ENCODE results near the gene RALGAPA2.

Gene RALGAPA2

DNA sequence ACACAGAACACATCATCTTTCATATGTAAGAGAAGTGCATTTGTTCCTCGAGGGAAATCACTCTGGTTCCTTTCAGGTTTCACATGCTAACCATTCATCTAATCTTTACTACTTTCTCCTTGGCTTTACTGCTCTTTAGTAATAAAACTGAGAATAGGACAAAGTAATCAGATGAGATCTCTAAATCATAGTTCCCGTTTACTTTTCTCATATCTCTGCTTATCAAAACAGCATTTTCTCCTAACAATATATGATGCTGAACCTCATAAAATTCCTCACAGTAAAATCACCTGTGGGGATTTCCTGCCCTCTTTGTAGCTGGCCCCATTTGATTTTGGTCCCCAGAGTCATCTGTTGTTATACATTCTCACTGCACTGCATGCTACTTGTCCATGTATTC lies 100.2 kb downstream of the RALGAPA2 start:
- FAIRE-seq (no peak), DNase-seq (ENCODE audit: insufficient read length, low spot score) (no peak)
- TF ChIP-seq POLR2A (IDR thresholded peaks at IDR 0.05; ENCODE audit: low read depth, low read length), result no peak

DNA sequence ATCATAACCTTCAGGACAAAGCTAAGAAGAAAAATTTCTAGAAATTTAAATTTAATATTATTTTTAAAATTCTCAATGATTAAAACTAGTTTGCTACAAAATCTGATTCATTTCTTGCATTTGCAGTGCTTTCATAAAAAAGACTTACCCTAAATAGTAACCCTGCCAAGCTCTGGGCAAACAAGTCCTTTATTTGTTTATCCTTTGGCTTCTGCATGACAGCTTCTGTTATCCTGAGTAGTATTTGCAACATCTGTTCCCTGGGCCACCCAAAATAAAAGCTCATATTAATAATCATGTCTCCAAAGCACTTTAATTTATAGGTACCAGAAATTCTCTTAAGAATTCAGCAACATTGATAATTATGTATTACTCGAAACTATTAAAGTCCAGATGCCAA lies 101.3 kb downstream of the RALGAPA2 start:
- FAIRE-seq (no peak), DNase-seq (ENCODE audit: insufficient read length, low spot score) (no peak)
- no peak for TF ChIP-seq POLR2A (IDR thresholded peaks at IDR 0.05; ENCODE audit: low read depth, low read length)

DNA sequence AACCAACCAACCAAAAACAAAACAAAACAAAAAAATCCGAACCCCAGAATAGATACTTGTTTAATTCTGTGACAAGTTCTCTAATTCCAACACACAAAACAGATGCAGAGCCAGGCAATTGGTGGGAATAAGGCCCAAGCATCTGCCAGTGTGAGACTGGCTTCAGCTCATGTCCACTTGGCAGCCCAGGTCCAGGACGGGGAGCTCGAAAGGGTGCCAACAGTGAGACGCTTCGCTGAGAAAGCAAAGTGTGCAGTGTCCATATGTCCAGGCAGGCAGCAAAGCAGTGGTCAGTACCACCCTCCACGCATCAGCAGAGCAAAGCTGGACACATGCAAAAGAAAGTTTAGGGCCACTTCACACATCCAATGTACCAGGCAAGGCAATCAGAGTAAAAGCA lies 102.9 kb downstream of the RALGAPA2 start:
- no peak for TF ChIP-seq POLR2A (IDR thresholded peaks at IDR 0.05; ENCODE audit: low read depth, low read length)

GRCh38 chr20:20608641-20609040 lies 103.8 kb downstream of the RALGAPA2 start:
- FAIRE-seq, result no peak
- no peak for DNase-seq (ENCODE audit: insufficient read length, low spot score)
- TF ChIP-seq POLR2A (IDR thresholded peaks at IDR 0.05; ENCODE audit: low read depth, low read length), result no peak

More for the DNA sequence above, 102.9 kb downstream of the RALGAPA2 start:
- FAIRE-seq (no peak), DNase-seq (ENCODE audit: insufficient read length, low spot score) (no peak)

GRCh38 chr20:20608041-20608440 lies 104.4 kb downstream of the RALGAPA2 start:
- no peak for TF ChIP-seq POLR2A (IDR thresholded peaks at IDR 0.05; ENCODE audit: low read depth, low read length)
- FAIRE-seq (no peak), DNase-seq (ENCODE audit: insufficient read length, low spot score) (no peak)

DNA sequence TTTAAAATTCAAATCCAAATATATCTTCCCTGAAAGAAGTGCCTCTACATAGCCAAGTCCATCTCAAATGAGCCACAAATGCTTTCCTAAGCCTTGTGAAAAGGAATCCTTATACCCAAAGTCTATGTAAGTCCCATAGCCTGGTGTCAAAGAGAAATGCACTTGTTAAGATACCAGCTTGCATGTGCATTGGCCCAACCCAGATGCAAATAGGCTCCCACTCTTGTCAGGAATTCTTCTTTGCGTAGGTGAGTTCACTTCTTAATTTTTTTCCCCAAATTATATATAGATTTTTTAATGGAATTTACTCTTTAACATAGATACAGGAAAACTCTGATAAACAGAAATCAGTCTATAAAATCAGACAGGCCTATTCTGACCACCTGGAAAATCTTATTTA lies 105.6 kb downstream of the RALGAPA2 start:
- TF ChIP-seq POLR2A (IDR thresholded peaks at IDR 0.05; ENCODE audit: low read depth, low read length), result no peak
- FAIRE-seq (no peak), DNase-seq (ENCODE audit: insufficient read length, low spot score) (no peak)

GRCh38 chr20:20606050-20606449 lies 106.4 kb downstream of the RALGAPA2 start:
- no peak for FAIRE-seq
- TF ChIP-seq POLR2A (IDR thresholded peaks at IDR 0.05; ENCODE audit: low read depth, low read length), result no peak
- no peak for DNase-seq (ENCODE audit: insufficient read length, low spot score)

- FAIRE-seq, result no peak
- no peak for TF ChIP-seq POLR2A (IDR thresholded peaks at IDR 0.05; ENCODE audit: low read depth, low read length)
Observed at GRCh38 chr20:20604907-20605306, 107.5 kb downstream of the RALGAPA2 start.

GRCh38 chr20:20604357-20604756 lies 108.1 kb downstream of the RALGAPA2 start:
- no peak for FAIRE-seq
- DNase-seq (ENCODE audit: insufficient read length, low spot score), result no peak
- no peak for TF ChIP-seq POLR2A (IDR thresholded peaks at IDR 0.05; ENCODE audit: low read depth, low read length)

More at GRCh38 chr20:20604907-20605306, 107.5 kb downstream of the RALGAPA2 start:
- no peak for DNase-seq (ENCODE audit: insufficient read length, low spot score)

DNA sequence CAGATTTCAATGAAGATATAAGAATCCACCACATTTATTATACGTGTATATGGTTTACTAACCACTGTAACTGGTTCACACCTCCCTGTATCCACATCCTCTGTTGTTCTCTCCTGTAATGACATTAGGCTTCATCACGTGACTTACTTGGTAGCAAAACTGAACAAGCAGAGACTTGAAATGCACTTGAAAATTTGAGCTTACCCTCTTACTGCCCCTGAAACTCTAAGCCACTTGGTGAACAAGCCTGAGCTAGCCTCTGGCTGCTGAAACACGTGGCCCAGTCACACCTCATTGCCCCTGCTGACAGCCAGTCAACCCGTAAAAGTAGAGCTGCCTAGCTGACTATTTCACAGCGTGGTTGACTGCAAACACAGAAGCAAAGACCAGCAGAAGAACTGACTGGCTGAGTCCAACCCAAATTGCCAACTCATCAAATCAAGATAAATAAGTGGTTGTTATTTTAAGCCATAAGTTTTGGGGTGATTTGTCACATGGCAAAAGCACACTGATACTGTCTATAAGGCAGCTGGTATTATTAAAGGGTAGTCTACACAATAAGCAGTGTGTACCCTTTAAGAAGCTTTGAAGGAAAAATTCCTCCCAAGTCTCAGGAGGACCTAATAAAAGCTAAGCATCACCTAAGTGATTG lies 109.0 kb downstream of the RALGAPA2 start:
- DNase-seq (ENCODE audit: insufficient read length, low spot score) (no peak), FAIRE-seq (no peak)
- TF ChIP-seq POLR2A (IDR thresholded peaks at IDR 0.05; ENCODE audit: low read depth, low read length), result no peak

DNA sequence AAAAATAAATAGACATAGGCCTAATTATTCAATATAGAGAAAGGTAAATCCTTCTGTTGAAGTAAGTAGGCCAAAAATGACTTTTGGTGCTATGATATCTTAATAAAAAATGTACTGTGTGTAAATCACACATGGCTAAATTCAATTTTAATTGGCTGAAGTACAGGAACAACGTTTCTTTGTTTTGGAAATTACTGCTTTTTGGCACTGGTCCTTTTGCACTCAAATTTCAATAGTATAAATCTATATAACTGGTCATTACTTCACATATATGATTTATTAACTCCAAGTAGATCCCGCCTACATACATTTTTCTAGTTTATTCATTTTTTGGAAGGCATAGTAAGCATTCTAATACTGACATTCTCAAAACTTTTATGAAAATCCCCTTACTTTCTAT lies 114.5 kb downstream of the RALGAPA2 start:
- TF ChIP-seq POLR2A (IDR thresholded peaks at IDR 0.05; ENCODE audit: low read depth, low read length), result no peak
- no peak for DNase-seq (ENCODE audit: insufficient read length, low spot score)
- FAIRE-seq, result no peak

DNA sequence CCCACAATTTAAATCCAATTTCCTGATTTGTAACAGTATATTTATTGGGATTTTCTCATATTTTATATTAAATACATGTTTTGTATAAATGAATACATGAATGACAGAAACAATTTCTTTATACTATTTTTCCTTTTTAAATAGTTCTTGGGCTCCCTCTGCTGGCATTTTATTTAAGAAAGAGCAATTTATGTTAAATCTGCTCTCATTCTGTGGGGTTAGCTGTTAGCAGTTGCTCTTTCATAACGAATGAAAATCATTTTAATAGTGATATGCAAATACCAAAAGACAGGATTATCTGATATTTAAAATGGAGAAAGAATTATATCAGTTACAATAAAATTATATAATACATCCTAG lies 118.3 kb downstream of the RALGAPA2 start:
- DNase-seq (ENCODE audit: insufficient read length, low spot score) (no peak), FAIRE-seq (no peak)
- TF ChIP-seq POLR2A (IDR thresholded peaks at IDR 0.05; ENCODE audit: low read depth, low read length), result no peak

GRCh38 chr20:20593447-20594170 lies 118.8 kb downstream of the RALGAPA2 start:
- no peak for FAIRE-seq
- DNase-seq (ENCODE audit: insufficient read length, low spot score), result peak; percentile 24
- no peak for TF ChIP-seq POLR2A (IDR thresholded peaks at IDR 0.05; ENCODE audit: low read depth, low read length)

DNA sequence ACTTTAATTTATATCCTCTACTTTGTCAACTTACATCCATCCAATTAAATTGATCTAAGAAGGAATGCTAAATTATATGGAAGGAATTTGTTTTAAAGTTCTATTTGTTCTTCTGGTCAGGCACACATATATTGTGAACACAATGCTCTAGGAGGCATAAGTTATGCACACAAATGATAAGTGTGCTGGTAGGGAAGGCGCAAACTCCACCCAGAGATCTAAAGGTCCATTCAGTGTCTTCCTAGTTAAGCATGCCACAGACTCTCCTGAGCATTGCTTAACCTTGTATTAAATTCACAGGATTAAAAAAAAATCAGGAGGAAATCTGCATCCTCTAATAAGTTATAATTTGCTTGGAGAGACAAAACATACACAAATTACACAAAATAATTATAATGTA lies 127.3 kb downstream of the RALGAPA2 start:
- DNase-seq (ENCODE audit: insufficient read length, low spot score) (no peak), FAIRE-seq (no peak)
- TF ChIP-seq POLR2A (IDR thresholded peaks at IDR 0.05; ENCODE audit: low read depth, low read length), result no peak

DNA sequence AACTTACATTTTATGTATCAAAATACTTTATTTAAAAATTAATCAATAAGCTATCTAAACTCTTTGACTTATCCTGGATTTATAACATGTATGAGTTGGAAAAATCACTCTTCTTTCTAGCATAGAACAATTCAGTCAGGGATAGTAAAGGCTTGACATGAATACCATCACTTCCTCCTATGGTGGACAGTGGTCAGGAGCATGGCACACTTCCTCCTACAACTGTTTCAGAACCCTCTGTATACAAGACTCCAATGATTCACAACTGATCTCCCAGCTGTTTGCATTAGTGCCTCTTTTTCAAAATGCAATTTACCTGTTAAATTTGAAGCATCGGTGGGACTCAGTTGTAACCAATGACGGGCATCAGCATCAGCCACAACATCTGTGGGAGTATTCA lies 129.7 kb downstream of the RALGAPA2 start:
- TF ChIP-seq POLR2A (IDR thresholded peaks at IDR 0.05; ENCODE audit: low read depth, low read length), result no peak
- DNase-seq (ENCODE audit: insufficient read length, low spot score), result no peak
- no peak for FAIRE-seq

Data from H54 (cell line).